ENCODE data around the gene STOM.

Gene STOM

DNA sequence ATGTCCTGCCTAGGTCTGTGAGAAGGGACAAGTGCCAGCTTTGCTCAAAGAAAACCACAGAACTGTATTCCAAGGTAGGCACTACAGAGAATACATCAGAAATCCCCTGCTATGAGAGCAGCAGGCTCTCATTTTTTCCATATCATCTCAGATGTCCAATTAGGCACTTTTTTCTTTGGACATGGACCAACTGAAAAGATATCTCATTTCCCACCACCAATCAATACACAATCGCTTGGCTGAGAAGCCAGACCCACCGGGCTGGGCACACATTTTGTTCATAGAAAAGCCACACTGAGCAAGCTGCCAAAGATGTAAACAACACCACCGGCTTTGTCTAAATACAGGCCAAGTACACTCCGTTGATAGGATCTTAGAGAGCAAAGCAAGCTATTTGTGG lies 25.9 kb downstream of the STOM start:
- no peak for DNase-seq

- DNase-seq = no peak
These were observed 29.2 kb downstream of the STOM start for GRCh38 chr9:121340676-121341392.

DNA sequence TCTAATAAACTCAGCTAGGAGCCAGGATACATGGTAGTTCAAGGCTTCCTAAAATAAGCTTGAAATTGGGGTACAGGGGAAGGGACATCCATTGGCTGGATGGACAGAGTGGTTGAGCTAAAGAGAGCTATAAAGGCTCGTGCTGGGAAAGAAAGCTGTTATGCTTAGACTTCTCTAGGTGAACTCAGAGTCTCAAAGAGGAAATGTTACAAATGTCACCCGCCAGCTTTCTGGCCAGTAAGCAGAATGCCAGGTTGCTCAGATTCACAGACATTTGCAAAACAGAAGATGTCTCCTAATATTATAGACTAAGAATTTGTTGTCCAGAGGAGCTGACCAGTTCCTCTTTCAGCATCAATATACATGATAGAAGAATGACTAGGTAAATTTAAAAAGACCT lies 30.6 kb downstream of the STOM start:
- no peak for DNase-seq

DNA sequence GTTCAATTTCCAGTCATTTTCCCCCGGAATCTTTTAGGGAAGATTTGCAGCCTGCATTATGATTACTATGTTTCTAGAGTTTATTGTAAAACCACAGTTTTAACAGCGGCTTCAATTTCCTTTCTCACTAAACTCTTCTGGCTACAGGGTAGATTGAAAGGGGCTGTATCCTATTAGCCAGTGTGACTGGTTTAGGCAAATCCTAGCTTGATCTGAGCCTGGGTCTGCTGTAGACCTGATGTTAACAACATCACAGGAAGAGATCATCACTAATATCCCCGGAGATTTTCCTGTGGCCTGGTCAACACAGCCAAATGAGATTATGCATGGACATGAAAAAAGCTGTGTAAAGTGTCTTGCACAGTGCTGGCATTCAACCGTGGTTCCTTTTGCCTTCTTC lies 33.4 kb downstream of the STOM start:
- DNase-seq = no peak

DNA sequence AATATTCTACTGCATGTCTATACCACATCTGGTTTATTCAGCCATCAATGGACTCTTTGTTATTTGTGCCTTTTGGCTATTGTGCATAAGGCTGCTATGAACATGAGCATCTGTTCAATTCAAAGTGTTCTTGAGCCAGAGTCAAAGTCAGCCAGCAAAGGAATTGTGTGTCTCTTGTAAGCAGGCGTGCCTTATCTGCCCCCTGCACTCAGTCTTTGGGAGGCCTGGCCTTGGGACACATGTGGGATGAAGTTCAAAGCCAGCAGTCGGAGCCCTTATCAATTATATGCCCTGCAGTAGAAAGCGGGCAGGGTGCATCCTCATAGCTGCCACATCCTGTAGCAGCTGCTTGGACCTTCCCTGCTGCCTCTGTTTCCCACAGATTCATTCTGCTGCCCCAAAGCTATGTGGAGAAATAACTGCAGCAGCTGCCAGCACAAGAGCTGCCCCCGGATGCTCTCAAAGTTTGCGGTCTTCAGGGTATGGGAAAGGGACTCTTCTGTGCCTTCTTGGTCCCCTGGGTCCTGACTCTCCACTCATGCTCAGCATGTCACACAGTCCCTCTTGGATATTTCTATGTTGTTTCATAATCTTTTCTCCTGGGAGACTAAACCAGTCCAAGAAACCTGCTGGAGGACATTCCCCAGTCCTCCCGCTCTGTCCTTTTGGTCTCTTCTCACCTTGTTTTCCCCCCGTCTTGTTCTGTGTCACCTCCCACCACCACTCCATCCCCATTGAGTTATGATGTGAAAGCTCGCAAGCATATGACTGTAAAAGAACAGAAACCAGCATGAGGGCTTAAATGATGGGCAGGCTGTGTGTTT lies 35.9 kb downstream of the STOM start:
- no peak for DNase-seq

GRCh38 chr9:121331992-121332685 lies 37.9 kb downstream of the STOM start:
- no peak for DNase-seq

DNA sequence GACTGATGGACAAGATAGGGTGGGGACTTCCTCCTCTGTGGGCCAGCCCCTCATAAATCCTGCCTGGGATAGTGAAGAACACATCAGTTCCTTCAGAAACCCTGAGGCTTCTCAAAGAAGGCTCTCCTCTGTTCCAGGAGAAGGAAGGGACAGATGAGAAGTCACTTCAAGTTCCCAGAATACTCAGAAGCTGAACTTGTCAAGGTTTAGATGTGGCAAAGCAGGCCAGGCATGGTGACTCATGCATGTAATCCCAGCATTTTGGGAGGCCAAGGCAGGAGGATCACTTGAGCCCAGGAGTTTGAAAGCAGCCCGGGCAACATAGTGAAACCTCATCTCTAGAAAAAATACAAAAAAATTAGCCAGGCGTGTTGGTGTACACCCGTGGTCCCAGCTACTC lies 38.5 kb downstream of the STOM start:
- no peak for DNase-seq

DNA sequence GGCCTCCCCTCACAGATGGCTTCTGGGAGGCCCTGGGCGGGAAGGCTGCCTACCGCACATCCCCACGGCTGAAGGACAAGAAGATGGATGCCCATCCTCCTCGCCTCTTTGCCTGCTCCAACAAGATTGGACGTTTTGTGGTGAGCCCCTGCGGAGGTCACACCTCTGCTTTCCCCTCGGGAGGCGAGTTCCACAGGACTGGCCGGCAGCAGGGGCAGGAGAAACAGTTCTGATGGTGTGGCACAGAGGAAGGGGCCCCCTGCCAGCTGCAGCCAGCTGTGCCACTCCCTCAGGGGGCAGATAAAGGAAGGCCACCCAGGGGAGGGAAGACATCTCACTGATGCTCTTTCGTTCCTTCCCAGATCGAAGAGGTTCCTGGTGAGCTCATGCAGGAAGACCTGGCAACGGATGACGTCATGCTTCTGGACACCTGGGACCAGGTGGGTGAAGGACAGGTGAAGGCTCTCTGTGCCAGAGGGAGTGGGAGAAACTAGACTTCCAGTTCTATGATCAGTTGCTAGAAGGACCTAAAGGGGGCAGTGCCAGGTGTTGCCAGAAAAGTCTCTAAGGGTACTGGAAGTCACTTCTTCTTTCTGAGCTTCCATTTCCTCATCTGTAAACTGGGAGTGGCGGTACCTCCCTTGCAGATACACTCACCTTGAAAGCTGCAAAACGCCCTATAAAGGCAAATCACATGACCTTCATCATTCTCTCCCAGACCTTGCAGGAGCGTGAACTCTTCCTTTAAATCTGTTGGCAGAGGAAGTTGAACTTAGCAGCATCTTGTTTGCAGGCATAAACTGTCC lies 41.0 kb downstream of the STOM start:
- no peak for DNase-seq

DNA sequence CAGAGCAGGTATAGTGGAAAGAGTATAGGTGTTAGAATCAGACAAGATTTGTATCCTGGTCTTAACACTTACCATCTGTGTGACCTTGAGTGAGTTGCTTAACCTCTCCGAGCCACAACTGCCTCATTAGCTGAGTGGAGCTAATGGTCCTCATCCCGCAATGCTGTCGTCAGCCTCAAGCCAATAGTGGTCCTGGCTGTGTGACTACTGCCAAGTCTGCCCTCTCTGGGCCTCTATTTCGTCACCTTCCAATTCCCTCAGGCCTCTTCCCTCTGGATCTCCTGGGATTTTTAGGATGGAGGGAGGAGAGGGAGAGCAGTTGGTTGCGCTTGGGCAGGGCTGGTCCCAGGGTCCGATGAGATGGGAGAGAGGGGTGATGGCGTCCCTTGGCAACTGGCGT lies 41.6 kb downstream of the STOM start:
- DNase-seq = no peak

DNA sequence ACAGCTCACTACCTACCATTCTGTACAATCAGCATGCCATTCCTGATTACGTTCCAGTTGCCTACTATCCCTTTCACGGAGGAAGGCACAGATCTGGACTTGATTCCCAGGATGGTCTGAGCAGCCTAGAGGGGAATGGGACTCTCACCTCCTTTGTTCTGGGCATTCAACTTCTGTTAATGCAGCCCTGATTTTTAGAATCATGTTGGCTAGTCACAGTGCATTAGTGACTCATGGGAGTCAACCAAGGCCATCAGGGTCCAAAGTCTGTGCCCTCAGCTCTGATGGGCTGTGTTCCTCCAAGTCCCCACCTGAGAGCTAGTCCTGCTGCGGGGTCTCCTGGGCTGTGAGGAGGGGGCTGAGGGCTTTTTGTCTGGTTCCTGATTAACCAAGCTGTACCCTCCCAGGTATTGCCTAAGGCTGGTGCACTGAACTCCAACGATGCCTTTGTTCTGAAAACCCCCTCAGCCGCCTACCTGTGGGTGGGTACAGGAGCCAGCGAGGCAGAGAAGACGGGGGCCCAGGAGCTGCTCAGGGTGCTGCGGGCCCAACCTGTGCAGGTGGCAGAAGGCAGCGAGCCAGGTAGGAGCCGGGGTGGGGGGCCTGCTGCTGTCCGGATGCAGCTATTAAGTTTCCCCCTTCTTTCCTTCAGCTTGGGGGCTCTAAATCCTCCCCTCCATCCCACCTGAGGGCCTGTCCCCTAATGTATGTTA lies 43.0 kb downstream of the STOM start:
- DNase-seq = no peak

- peak; percentile 10 for DNase-seq
These were observed 43.8 kb downstream of the STOM start for GRCh38 chr9:121326130-121326838.

DNA sequence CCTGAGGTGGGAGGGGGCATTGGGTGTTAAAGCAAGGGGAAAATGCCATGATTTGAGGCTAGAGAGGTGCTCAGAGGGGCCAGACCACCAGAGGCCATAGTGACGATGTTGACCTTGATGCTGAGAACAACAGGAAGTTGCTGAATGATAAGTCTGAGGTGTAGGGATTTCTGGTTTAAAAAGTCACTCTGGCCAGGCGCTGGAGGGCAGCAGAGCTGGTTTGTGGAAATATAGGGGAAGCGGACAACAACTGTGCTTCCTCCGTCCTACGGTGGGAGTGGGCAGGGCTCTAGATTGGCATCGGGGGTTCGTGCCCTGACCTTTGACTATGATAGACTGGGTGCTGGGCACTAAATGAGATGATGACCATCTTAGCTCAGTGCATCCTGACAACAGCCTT lies 44.7 kb downstream of the STOM start:
- DNase-seq = no peak

DNA sequence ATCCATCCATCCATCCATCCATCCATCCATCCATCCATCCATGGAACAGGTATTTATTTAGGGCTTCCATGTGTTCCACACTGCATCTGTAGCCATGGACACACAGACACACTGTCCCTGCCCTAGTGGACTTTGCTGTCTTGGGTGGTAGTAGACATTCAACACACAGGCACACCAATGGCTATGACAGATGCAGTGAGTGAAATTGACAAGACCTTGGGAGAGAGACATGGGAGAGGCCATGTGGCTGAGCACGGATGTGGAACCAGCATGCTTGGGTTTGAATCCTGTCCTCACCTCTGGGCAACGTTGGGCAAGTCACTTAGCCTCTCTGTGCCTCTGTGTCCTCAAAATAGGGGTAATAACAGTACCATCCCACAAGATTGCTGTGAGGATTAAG lies 45.3 kb downstream of the STOM start:
- no peak for DNase-seq

DNA sequence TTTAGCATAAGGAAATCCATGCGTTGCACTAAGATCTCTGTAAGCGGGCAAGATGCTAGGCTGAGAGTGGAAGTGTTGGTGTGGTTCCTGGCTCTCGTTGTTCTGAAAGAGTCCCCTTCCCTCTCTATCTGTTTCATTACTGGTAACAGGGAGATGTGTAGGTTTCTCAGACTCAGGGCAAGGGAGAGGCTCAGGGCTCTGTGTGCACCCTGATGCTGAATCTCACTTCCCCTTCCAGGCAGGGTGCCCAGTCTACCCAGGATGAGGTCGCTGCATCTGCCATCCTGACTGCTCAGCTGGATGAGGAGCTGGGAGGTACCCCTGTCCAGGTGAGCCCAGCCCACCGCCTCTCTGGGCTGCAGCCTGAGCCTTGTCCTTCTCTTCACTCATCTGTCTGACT lies 45.7 kb downstream of the STOM start:
- no peak for DNase-seq

GRCh38 chr9:121323449-121324151 lies 46.5 kb downstream of the STOM start:
- DNase-seq = no peak

DNA sequence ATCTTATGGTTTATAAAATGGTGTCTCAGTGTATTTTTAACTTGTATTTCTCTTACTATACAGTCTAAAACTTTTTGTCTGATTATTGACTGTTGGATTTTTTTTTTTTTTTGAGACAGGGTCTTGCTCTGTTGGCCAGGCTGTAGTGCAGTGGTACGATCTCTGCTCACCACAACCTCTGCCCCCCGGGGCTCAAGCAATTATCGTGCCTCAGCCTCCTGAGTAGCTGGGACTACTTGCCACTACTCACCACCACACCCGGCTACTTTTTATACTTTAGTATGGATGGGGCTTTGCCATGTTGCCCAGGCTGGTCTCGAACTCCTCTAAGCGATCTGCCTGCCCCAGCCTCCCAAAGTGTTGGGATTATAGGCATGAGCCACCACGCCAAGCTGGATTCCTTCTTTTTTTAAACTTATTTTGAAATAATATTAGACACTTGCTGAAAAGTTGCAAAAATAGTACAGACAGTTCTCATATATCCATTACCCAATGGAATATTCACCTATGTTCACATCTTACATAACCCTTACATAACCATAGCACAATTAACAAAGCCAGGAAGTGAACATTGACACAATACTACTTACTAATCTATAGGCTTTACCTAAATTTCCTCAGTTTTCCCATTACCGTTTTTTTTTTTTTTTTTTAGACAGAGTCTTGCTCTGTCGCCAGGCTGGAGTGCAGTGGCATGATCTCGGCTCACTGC lies 47.2 kb downstream of the STOM start:
- no peak for DNase-seq

DNA sequence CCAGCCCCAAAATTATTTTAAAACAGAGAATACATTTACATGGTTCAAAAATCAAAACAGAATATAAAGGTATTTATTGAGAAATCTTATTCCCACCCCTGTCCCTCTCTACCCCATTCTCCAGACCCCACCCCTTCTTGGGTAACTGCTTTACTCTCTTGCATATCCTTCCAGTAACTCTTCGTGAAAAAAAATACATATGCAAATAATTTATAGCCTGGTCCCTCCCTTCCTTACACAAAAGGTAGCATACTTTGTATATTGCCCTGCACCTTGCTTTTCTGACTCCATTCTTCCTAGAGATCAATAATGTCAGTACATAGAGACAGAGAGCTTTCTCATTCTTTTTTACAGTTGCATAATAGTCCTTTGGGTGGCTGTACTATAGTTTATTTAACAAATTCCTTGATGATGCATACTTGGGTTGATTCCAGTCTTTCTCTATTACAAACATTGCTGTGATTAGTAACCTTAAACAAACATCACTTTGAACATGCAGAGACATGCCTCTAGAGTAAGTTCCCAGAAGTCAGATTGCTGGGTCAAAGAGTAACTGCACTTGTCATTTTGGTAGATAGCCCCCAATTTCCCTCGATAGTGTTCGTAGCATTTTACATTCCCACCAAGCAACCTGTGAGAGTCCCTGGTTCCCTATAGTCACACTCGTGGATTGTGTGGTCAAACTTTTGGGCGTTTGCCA lies 47.9 kb downstream of the STOM start:
- DNase-seq = no peak

DNA sequence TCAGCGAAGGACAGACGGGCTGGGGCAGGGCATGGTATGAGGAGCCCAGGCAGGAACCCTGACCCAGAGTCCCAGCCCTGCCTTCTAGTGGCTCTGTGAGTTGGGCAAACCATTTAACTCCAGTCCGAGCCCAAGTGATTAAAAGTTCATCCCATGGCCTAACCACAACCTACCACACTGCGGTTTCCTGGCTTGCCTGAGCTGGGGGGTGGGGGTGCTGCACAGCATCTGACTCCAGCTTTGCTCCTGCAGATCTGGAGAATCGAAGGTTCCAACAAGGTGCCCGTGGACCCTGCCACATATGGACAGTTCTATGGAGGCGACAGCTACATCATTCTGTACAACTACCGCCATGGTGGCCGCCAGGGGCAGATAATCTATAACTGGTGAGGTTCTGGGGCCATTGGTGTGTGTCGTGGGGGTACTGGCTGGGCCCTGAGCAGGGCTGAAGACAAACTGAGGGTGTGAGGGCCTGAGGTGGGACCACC lies 49.0 kb downstream of the STOM start:
- no peak for DNase-seq

GRCh38 chr9:121319383-121319780 lies 50.7 kb downstream of the STOM start:
- no peak for DNase-seq

Data from retina (tissue), 1 donor.